Spleen (tissue), 11 donors: ENCODE results near the gene SEPTIN5. TPM values are rescaled to one million over a fixed set of nuclear protein-coding genes. Genes with fewer than 3 reads are reported as not detected.

Experiments
- DNase-seq: peaks from one replicate; pipeline ENCODE4 v3.0.0-alpha.2; 2020
- H3K27ac ChIP-seq, 8 donors: fragments of 200-600 bp; sonication (generic) in 7 of 8; 1 replicate in 4 of 8; 2 replicates in 4 of 8; pipeline versions ENCODE4 v1.5.0 to v1.8.0; 2016 to 2021; ENCODE audit warnings: inconsistent platforms in 4 of 8, mild to moderate bottlenecking in 4 of 8, moderate library complexity in 1 of 8
- H3K27me3 ChIP-seq, 7 donors: fragments of 200-600 bp; sonication (generic) in 6 of 7; replicated peaks in 1 of 7; 1 replicate in 4 of 7; 2 replicates in 3 of 7; pipeline versions ENCODE4 v1.5.0 to v1.8.0; 2016 to 2021; ENCODE audit warnings: inconsistent platforms in 3 of 7, mild to moderate bottlenecking in 1 of 7
- H3K36me3 ChIP-seq, 6 donors: fragments of 200-600 bp; sonication (generic) in 5 of 6; 1 replicate in 4 of 6; 2 replicates in 2 of 6; pipeline versions ENCODE4 v1.5.0 to v1.8.0; 2016 to 2021; ENCODE audit warnings: inconsistent platforms in 2 of 6
- H3K4me1 ChIP-seq, 6 donors: fragments of 200-600 bp; sonication (generic) in 5 of 6; 1 replicate in 3 of 6; 2 replicates in 3 of 6; pipeline versions ENCODE4 v1.5.0 to v1.8.0; 2016 to 2021; ENCODE audit warnings: inconsistent platforms in 3 of 6
- H3K4me3 ChIP-seq, 8 donors: fragments of 200-600 bp; sonication (generic) in 7 of 8; 1 replicate in 4 of 8; 2 replicates in 4 of 8; pipeline versions ENCODE4 v1.5.0 to v1.8.0; 2016 to 2021; ENCODE audit warnings: inconsistent platforms in 4 of 8, mild to moderate bottlenecking in 4 of 8, moderate library complexity in 2 of 8
- H3K9me3 ChIP-seq, 8 donors: fragments of 200-600 bp; sonication (generic) in 7 of 8; 1 replicate in 4 of 8; 2 replicates in 4 of 8; pipeline versions ENCODE4 v1.5.0 to v1.8.0; 2016 to 2021; ENCODE audit warnings: inconsistent platforms in 4 of 8
- POLR2A ChIP-seq, 3 donors: fragments of 450-650 bp; IDR thresholded peaks; one replicate each; pipeline ENCODE4 v1.5.1; 2017; ENCODE audit warnings: antibody characterized with exemption in 3 of 3, mild to moderate bottlenecking in 1 of 3
- POLR2AphosphoS5 ChIP-seq, 3 donors: sonication (generic); formaldehyde crosslinking; IDR thresholded peaks; one replicate each; pipeline ENCODE4 v1.5.1; 2017; ENCODE audit warnings: antibody characterized with exemption in 3 of 3
- WGBS, 5 donors: extraction: QIAGEN DNeasy Blood & Tissue Kit in 3 of 5; methylation state at CpG; one replicate each; pipeline versions ENCODE4 v1.1.5 to v1.1.7; 2013 to 2018; 5-methylcytosine and 5-hydroxymethylcytosine counted together
- intact Hi-C: fragments of 100-400 bp; cut with DNase I; formaldehyde crosslinking; loops from one replicate; pipeline ENCODE4 v1.15.0; 2023; ENCODE audit warnings: low total_unique reads
- polyA plus RNA-seq, 3 donors: library from polyadenylated mRNA; stranded (reverse); fragments of 200-250 nt; gene quantifications; one replicate each; pipeline ENCODE4 v1.2.1, GENCODE V29; 2013
- total RNA-seq, 7 donors: library from RNA; depleted of rRNA in 3 of 7; stranded (reverse); fragments of >200 nt in 3 of 7; fragmentation: NEBNext Ultra II Directional in 4 of 7; extraction: Animal tissue kit (Norgen Biotek cat#: 25700) in 4 of 7; gene quantifications; one replicate each; pipeline versions ENCODE4 v1.1.0 to v1.2.1, GENCODE V29; 2016 to 2021
- TF ChIP-seq, protein P1 (sequence below), 11 experiments: fragments of 200-600 bp in 7 of 11; fragments of 450-650 bp in 4 of 11; sonication (generic) in 4 of 11; IDR thresholded peaks in 8 of 11; conservative IDR thresholded peaks in 3 of 11; 1 replicate in 7 of 11; 2 replicates in 4 of 11; pipeline versions ENCODE4 v1.4.0 to v1.8.0; 2016 to 2021; ENCODE audit warnings: antibody characterized with exemption in 11 of 11, inconsistent platforms in 4 of 11, mild to moderate bottlenecking in 1 of 11
- donor health status: healthy with polysubstance abuse.
- donor health status: DM: no; HTN: no; CAD: no; lungs with moderate emphysema.
- donor health status: DM: no; HTN: no; CAD: no.
- donor health status: Bipolar disorder and iron deficiency.
- donor health status: healthy.
- donor health status: DM: no; HTN: no; CAD: no.
- donor health status: DM: yes; HTN: yes; CAD: no.

The SEPTIN5 gene
- total and polyA plus RNA-seq, 10 donors: 4.0 to 19.2 (median 11.8) TPM

DNA sequence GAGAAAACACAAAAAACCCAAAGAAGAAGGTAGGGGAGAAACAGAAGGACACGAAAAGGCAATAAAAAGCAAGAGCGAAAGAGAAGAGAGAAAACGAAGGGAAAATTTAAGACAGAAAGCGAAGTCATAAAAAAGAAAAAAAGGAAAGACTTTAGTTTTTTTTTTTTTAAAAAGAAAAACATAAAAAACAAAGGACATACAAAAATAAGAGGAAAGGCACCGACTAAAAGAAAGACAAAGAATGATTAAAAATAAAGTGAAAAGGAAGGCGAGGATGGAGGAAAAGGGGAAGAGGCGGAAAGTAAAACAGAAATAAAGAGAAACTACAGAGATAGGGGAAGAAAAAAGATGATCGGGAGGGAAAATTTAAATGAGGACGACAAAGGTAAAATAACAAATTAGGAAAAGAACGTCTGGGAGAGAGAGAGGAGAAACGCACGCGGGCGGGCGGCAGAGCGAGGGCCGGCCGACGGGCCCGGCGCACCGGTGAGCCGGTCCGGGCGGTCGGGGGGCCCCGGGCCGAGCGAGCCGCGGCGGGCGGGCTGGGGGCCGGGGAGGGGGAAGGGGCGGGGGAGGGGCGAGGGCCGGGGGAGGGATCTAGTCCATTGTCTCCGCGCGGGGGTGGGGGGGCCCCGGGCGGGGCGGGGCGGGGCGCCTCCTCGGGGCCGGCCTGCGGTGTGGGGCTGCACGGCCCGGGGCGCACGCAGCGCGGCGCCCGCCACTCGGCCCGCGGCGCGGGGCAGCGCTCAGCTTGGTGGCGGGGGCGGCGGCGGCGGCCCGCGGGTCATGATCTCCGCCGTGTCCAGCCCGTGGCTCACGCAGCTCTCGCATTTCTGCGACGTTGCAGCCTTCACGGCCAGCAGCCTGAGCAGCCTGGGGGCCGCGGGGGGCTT, 46.0 kb downstream of the SEPTIN5 start, which contains the start of gene TBX1:
Gene TBX1 (plus strand): TSS at position 721 of the 893 bp plus-strand sequence. CDS start 66 bp downstream, at position 787.
- TF ChIP-seq, protein P1, sequence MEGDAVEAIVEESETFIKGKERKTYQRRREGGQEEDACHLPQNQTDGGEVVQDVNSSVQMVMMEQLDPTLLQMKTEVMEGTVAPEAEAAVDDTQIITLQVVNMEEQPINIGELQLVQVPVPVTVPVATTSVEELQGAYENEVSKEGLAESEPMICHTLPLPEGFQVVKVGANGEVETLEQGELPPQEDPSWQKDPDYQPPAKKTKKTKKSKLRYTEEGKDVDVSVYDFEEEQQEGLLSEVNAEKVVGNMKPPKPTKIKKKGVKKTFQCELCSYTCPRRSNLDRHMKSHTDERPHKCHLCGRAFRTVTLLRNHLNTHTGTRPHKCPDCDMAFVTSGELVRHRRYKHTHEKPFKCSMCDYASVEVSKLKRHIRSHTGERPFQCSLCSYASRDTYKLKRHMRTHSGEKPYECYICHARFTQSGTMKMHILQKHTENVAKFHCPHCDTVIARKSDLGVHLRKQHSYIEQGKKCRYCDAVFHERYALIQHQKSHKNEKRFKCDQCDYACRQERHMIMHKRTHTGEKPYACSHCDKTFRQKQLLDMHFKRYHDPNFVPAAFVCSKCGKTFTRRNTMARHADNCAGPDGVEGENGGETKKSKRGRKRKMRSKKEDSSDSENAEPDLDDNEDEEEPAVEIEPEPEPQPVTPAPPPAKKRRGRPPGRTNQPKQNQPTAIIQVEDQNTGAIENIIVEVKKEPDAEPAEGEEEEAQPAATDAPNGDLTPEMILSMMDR (IDR thresholded peaks at IDR 0.05 in 8 of 11, conservative IDR thresholded peaks at IDR 0.05 in 3 of 11): no peak
- H3K4me3 ChIP-seq: peak within 1 kb of the TSS in 3 of 8 donors; percentile 21 to 57 (median 21)
- peaks cover 20 to 66% (median 54%) of the 10 kb centered on the region in 6 donors for H3K4me1 ChIP-seq
- no peak for DNase-seq
- intact Hi-C loops: no loop called here
- H3K27ac ChIP-seq: no peak within 1 kb of the TSS
- no peaks in the 10 kb centered on the region for H3K36me3 ChIP-seq
- WGBS, 5 donors: 3 to 8% (median 6%) methylated on average over 26 to 65 of the region's 79 CpGs
- H3K9me3 ChIP-seq: no peaks in the 10 kb centered on the region
- peaks cover 11 to 98% (median 90%) of the 10 kb centered on the region in 7 donors for H3K27me3 ChIP-seq

DNA sequence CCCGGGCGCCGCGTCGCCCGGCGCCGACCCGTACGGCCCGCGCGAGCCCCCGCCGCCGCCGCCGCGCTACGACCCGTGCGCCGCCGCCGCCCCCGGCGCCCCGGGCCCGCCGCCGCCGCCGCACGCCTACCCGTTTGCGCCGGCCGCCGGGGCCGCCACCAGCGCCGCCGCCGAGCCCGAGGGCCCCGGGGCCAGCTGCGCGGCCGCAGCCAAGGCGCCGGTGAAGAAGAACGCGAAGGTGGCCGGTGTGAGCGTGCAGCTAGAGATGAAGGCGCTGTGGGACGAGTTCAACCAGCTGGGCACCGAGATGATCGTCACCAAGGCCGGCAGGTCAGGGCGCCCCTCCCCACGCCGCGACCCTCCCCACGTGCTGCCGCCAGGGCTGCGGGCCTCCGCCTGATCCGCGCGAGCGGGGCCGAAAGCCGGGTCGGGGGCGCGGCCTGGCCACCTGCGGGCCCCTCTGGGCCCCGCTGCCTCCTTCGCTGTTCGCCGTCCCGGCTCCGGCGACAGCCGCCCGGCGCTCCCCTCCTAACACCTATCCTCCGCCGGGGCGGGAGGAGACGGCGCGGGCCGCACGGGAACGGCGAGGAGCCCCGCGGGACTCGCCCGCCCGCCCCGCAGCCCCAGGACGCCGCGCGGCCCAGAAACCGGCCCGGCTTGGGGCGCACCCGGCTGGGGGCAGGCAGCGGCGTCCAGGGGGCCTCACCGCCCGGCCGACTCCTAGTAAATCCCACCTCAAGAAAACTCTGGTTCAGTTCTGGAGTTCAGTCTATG, 46.8 kb downstream of the SEPTIN5 start:
- Histone ChIP-seq H3K4me1 (peaks cover 13 to 65% (median 52%) of the 10 kb centered on the region in 6 donors), H3K27ac (no peak overlapping the region)

DNA sequence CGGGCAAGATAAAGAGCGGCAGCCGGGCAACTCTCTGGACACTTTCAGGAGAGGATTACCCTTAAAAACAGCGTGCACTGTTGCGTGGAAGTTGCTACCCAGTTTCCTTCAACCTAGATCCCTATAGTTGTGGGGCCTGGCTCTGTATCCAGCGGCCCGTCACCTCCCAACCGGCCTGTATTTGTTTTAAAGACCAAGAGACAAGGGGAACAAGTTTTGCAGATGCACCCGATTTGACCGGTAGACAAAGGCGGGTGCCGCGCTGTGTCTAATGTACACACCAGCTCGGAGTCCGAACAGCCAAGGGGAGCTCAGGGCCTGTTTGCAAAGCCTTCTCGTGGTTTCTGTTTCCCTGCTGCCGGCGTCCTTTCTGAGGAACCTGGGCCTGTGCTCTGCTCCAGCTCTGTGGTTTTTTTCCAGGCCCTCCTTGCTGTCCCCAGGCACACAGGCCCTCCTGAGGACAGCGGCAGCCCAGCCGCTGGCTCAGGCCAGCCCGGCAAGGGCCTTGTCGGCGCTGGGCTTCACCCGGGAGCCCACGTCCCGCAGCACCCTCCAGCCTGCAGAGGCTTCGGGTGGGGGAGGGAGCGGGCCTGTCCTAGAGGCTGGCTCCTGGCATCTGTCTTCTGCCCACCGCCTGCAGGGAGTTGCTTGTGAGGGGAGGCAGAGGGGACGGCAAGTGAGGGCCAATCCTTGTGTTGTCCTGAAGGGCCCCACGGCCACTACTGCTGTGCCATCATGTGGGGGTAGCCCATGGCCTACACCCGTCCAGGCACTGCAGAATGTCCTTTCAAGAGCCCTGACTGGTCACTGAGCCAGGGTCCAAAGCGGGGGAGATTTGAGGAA, 47.6 kb downstream of the SEPTIN5 start:
- no peaks in the 10 kb centered on the region for H3K9me3 ChIP-seq
- no peak overlapping the region for H3K27ac ChIP-seq
- intact Hi-C loops: no loop called here
- peaks cover 9 to 98% (median 88%) of the 10 kb centered on the region in 7 donors for H3K27me3 ChIP-seq
- DNase-seq: no peak
- no peaks in the 10 kb centered on the region for H3K36me3 ChIP-seq
- peaks cover 6 to 65% (median 52%) of the 10 kb centered on the region in 6 donors for H3K4me1 ChIP-seq
- no peak for TF ChIP-seq POLR2A (IDR thresholded peaks at IDR 0.05)
- TF ChIP-seq, protein P1 (IDR thresholded peaks at IDR 0.05 in 8 of 11, conservative IDR thresholded peaks at IDR 0.05 in 3 of 11): no peak
- TF ChIP-seq POLR2AphosphoS5 (IDR thresholded peaks at IDR 0.05): no peak
- 74 to 81% (median 81%) methylated on average over 29 to 33 of the region's 33 CpGs for WGBS, 5 donors
- H3K4me3 ChIP-seq: no peak overlapping the region

More for the DNA sequence above, 46.8 kb downstream of the SEPTIN5 start:
- no peak for DNase-seq
- TF ChIP-seq, protein P1 (IDR thresholded peaks at IDR 0.05 in 8 of 11, conservative IDR thresholded peaks at IDR 0.05 in 3 of 11): no peak
- TF ChIP-seq POLR2AphosphoS5 (IDR thresholded peaks at IDR 0.05) (no peak), POLR2A (IDR thresholded peaks at IDR 0.05) (no peak)
- Histone ChIP-seq H3K36me3 (no peaks in the 10 kb centered on the region), H3K27me3 (peaks cover 9 to 98% (median 88%) of the 10 kb centered on the region in 7 donors), H3K9me3 (no peaks in the 10 kb centered on the region), H3K4me3 (peak overlapping the region in 3 of 8 donors; percentile 21 to 57 (median 21))
- 6 to 30% (median 11%) methylated on average over 26 to 117 of the region's 117 CpGs for WGBS, 5 donors
- intact Hi-C loops: no loop called here
